ENCODE results near the gene FARP1.

Gene FARP1

DNA sequence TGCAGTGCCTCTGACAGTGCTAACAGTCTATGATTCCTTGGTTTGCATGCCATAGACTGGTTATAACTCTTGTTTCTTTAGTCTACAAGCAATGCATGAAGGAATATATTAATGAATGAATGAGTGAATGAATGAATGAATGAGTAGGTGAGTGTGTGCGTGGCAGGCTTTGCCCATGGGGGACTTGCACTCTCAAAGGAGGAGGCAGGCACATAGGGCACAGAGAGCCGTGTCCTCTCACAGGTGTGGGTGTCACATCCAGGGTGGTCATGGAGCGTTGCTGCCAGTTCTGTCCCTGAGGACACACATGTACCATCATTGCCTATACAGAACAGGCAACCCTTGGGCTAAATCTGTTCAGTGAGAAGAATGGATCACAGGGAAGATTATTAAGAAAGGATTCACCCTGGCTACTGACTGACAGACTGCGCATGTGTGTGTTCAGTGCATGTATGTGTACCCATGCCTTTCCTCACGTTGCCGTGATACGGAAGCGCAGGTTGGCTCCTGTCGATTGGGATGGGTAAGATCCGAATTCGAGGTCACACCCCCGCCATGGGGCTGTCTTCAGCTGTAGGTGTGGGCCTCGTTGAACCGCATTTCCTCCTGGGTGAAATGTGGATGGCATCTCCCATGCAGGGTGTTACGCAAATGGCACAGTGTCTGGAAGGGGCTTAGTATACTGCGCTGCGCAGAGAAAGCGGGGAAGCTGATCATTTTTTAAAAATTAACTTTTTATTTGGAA is 272.6 kb downstream of the FARP1 start:
- DNase-seq (ENCODE audit: low read depth in 2 of 2) = no peak
- H3K4me3 ChIP-seq (replicated peaks in 1 of 2; ENCODE audit: low read depth in 2 of 2, low read length in 2 of 2) = no peak overlapping the region
- no peak for TF ChIP-seq CTCF (IDR thresholded peaks at IDR 0.05; ENCODE audit: low read depth, low read length)

- no peak for DNase-seq (ENCODE audit: low read depth in 2 of 2)
- H3K4me3 ChIP-seq (replicated peaks in 1 of 2; ENCODE audit: low read depth in 2 of 2, low read length in 2 of 2) = no peak overlapping the region
- TF ChIP-seq CTCF (IDR thresholded peaks at IDR 0.05; ENCODE audit: low read depth, low read length) = no peak
Measured at GRCh38 chr13:98416408-98416807, 273.5 kb downstream of the FARP1 start.

- no peak for TF ChIP-seq CTCF (IDR thresholded peaks at IDR 0.05; ENCODE audit: low read depth, low read length)
- H3K4me3 ChIP-seq (replicated peaks in 1 of 2; ENCODE audit: low read depth in 2 of 2, low read length in 2 of 2) = no peak overlapping the region
- DNase-seq (ENCODE audit: low read depth in 2 of 2) = no peak
Measured at GRCh38 chr13:98419786-98420553, 277.1 kb downstream of the FARP1 start.

- H3K4me3 ChIP-seq (replicated peaks in 1 of 2; ENCODE audit: low read depth in 2 of 2, low read length in 2 of 2) = no peak overlapping the region
- no peak for DNase-seq (ENCODE audit: low read depth in 2 of 2)
- no peak for TF ChIP-seq CTCF (IDR thresholded peaks at IDR 0.05; ENCODE audit: low read depth, low read length)
Measured at GRCh38 chr13:98420554-98421175, 277.8 kb downstream of the FARP1 start.

- H3K4me3 ChIP-seq (replicated peaks in 1 of 2; ENCODE audit: low read depth in 2 of 2, low read length in 2 of 2) = no peak overlapping the region
- no peak for DNase-seq (ENCODE audit: low read depth in 2 of 2)
- TF ChIP-seq CTCF (IDR thresholded peaks at IDR 0.05; ENCODE audit: low read depth, low read length) = no peak
Measured at GRCh38 chr13:98422046-98422445, 279.2 kb downstream of the FARP1 start.

DNA sequence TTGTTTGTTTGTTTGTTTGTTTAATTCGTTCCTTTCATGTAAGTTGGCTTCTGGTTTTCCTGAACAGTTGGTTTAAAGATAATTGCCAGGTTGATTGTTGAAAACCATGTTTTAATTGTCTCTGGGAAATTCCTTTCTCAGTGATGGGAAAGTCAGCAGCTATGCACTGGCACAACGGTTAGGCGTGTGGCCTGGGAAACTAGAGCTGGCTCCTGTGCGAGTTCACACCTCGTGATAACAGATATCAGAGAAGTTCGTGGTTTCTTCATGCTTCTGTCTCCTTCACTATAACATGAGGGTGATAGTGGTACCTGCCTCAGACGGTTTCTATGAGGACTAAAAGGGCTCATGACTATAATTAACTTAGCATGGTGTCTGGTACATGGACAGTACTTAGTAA is 280.5 kb downstream of the FARP1 start:
- TF ChIP-seq CTCF (IDR thresholded peaks at IDR 0.05; ENCODE audit: low read depth, low read length) = no peak
- DNase-seq (ENCODE audit: low read depth in 2 of 2) = no peak
- no peak overlapping the region for H3K4me3 ChIP-seq (replicated peaks in 1 of 2; ENCODE audit: low read depth in 2 of 2, low read length in 2 of 2)
